ENCODE measurements around the gene SMYD3. TPM values are rescaled to one million over a fixed set of nuclear protein-coding genes. Genes with fewer than 3 reads are reported as not detected.

The SMYD3 gene
- total and polyA plus RNA-seq, 9 of the 15 experiments (the other 6 are each of a cell fraction or from before 2014, with no cell fraction given) = 128 to 440 (median 197) TPM

DNA sequence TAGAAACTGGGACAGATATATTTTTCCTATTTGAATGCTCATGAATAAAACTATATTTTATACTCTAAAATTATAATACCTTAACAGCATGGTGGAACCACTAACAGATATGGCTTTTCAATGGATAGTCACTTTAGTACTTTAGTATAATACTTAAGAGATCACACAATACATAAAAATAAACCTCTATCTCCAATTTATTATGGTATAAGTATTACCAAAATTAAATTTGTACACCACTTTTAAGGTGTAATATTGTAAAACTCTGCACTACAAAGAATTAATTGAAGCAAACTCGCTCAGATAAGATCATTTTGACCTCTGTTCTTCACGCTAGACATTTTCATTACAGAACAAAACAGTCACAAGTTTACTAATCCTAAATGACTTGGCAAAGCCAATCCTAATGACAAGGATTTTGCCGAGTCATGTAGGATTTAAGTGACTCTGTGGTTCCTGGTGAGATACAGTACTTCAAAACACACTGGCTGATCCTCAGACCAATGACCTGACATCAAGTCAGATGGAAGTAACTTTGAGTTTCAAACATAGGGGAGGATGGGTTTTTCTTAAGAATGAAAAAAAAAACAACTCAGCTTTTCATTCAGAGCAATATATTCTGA lies 200.6 kb downstream of the SMYD3 start (continued):
- TF ChIP-seq, protein P1, sequence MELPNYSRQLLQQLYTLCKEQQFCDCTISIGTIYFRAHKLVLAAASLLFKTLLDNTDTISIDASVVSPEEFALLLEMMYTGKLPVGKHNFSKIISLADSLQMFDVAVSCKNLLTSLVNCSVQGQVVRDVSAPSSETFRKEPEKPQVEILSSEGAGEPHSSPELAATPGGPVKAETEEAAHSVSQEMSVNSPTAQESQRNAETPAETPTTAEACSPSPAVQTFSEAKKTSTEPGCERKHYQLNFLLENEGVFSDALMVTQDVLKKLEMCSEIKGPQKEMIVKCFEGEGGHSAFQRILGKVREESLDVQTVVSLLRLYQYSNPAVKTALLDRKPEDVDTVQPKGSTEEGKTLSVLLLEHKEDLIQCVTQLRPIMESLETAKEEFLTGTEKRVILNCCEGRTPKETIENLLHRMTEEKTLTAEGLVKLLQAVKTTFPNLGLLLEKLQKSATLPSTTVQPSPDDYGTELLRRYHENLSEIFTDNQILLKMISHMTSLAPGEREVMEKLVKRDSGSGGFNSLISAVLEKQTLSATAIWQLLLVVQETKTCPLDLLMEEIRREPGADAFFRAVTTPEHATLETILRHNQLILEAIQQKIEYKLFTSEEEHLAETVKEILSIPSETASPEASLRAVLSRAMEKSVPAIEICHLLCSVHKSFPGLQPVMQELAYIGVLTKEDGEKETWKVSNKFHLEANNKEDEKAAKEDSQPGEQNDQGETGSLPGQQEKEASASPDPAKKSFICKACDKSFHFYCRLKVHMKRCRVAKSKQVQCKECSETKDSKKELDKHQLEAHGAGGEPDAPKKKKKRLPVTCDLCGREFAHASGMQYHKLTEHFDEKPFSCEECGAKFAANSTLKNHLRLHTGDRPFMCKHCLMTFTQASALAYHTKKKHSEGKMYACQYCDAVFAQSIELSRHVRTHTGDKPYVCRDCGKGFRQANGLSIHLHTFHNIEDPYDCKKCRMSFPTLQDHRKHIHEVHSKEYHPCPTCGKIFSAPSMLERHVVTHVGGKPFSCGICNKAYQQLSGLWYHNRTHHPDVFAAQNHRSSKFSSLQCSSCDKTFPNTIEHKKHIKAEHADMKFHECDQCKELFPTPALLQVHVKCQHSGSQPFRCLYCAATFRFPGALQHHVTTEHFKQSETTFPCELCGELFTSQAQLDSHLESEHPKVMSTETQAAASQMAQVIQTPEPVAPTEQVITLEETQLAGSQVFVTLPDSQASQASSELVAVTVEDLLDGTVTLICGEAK (IDR thresholded peaks at IDR 0.05) = 0 out of 2 replicates have a peak, but pooled peaks have one; percentile 25
- TF ChIP-seq, protein P1 (CRISPR knock-in tag; IDR thresholded peaks at IDR 0.05) = no peak
- no peak for TF ChIP-seq ZNF354B (CRISPR knock-in tag; IDR thresholded peaks at IDR 0.05)
- no peak for TF ChIP-seq MCM5 (IDR thresholded peaks at IDR 0.05; ENCODE audit: low read depth)
- peak in 1 of 2 experiments; percentile 78; a peak in 1 of 4 replicates for TF ChIP-seq TBL1XR1 (IDR thresholded peaks at IDR 0.05; ENCODE audit: low read length in 2 of 2)
- no peak for TF ChIP-seq FUS (optimal IDR thresholded peaks at IDR 0.05; ENCODE audit: low read depth, low read length)
- no peak for TF ChIP-seq MCM7 (IDR thresholded peaks at IDR 0.05)
- TF ChIP-seq, protein P2, sequence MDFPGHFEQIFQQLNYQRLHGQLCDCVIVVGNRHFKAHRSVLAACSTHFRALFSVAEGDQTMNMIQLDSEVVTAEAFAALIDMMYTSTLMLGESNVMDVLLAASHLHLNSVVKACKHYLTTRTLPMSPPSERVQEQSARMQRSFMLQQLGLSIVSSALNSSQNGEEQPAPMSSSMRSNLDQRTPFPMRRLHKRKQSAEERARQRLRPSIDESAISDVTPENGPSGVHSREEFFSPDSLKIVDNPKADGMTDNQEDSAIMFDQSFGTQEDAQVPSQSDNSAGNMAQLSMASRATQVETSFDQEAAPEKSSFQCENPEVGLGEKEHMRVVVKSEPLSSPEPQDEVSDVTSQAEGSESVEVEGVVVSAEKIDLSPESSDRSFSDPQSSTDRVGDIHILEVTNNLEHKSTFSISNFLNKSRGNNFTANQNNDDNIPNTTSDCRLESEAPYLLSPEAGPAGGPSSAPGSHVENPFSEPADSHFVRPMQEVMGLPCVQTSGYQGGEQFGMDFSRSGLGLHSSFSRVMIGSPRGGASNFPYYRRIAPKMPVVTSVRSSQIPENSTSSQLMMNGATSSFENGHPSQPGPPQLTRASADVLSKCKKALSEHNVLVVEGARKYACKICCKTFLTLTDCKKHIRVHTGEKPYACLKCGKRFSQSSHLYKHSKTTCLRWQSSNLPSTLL (IDR thresholded peaks at IDR 0.05) = no peak
- no peak for TF ChIP-seq STAT5B (CRISPR knock-in tag; IDR thresholded peaks at IDR 0.05)
- TF ChIP-seq RNF2 (IDR thresholded peaks at IDR 0.05) = peak; percentile 60
- peak in 1 of 2 experiments; percentile 88; a peak in 1 of 4 replicates for TF ChIP-seq ARNT (IDR thresholded peaks at IDR 0.05)
- no peak for TF ChIP-seq ZNF347 (CRISPR knock-in tag; IDR thresholded peaks at IDR 0.05; ENCODE audit: low read depth)
- peak; percentile 92 for TF ChIP-seq SMARCE1 (IDR thresholded peaks at IDR 0.05)
- peak; percentile 68 for TF ChIP-seq SMARCB1 (IDR thresholded peaks at IDR 0.05; ENCODE audit: insufficient read length, low read depth)
- TF ChIP-seq ZNF146 (CRISPR knock-in tag; IDR thresholded peaks at IDR 0.05; ENCODE audit: unreplicated experiment) = no peak
- no peak for TF ChIP-seq NFATC3 (IDR thresholded peaks at IDR 0.05)
- TF ChIP-seq E2F3 (CRISPR knock-in tag; IDR thresholded peaks at IDR 0.05) = no peak
- no peak for TF ChIP-seq SPI1 (IDR thresholded peaks at IDR 0.05; ENCODE audit: borderline replicate concordance, low read depth, low read length)
- TF ChIP-seq NR4A1 (CRISPR knock-in tag; IDR thresholded peaks at IDR 0.05) = no peak
- no peak for TF ChIP-seq NR4A1 (tag; IDR thresholded peaks at IDR 0.05)
- TF ChIP-seq SP1 (CRISPR knock-in tag; IDR thresholded peaks at IDR 0.05) = no peak
- TF ChIP-seq NUFIP1 (IDR thresholded peaks at IDR 0.05; ENCODE audit: partially characterized antibody) = peak; percentile 13

All from K562 (cell line).